Thoracic aorta (tissue), 2 donors: ENCODE measurements around the gene ERCC8. TPM values are rescaled to one million over a fixed set of nuclear protein-coding genes. Genes with fewer than 3 reads are reported as not detected.

Experiments
- ATAC-seq: fragments of 150-250 bp; one replicate; pipeline ENCODE4 v1.8.0; 2017; ENCODE audit warnings: low read depth; ENCODE audit not compliant: insufficient number of reproducible peaks, low FRiP score
- DNase-seq: peaks from one replicate; pipeline ENCODE4 v3.0.0-alpha.2; 2020; ENCODE audit warnings: low spot score
- H3K27ac ChIP-seq, 2 donors: fragments of 200-600 bp; sonication (generic); 1 replicate in 1 of 2; 2 replicates in 1 of 2; pipeline ENCODE4 v1.5.1; 2016; ENCODE audit warnings: mild to moderate bottlenecking in 2 of 2, moderate library complexity in 2 of 2
- H3K27me3 ChIP-seq: fragments of 200-600 bp; sonication (generic); replicated peaks from 2 replicates; pipeline ENCODE4 v1.6.0; 2016; ENCODE audit warnings: mild to moderate bottlenecking; ENCODE audit not compliant: insufficient read depth
- H3K36me3 ChIP-seq: fragments of 200-600 bp; sonication (generic); one replicate; pipeline ENCODE4 v1.5.1; 2016
- H3K4me1 ChIP-seq, 2 donors: fragments of 200-600 bp; sonication (generic); 1 replicate in 1 of 2; 2 replicates in 1 of 2; pipeline versions ENCODE4 v1.5.1 to v1.6.0; 2016; ENCODE audit warnings: low read depth in 2 of 2, mild to moderate bottlenecking in 1 of 2; ENCODE audit not compliant: control insufficient read depth in 1 of 2
- H3K4me3 ChIP-seq: fragments of 200-600 bp; sonication (generic); 2 replicates; pipeline ENCODE4 v1.5.1; 2016; ENCODE audit warnings: mild to moderate bottlenecking
- H3K9me3 ChIP-seq: fragments of 200-600 bp; sonication (generic); 2 replicates; pipeline ENCODE4 v1.5.1; 2016
- CTCF ChIP-seq: fragments of 200-600 bp; sonication (generic); IDR thresholded peaks from one replicate; pipeline ENCODE4 v1.5.1; 2019; ENCODE audit warnings: antibody characterized with exemption
- total RNA-seq, 2 donors: library from RNA; depleted of rRNA; stranded (reverse); fragments of >200 nt; gene quantifications; one replicate each; pipeline versions ENCODE4 v1.1.0 to v1.2.3, GENCODE V29; 2016

The ERCC8 gene
- total RNA-seq, 2 donors from 2014 or later = 11.0 to 13.0 TPM

GRCh38 chr5:60929024-60929423, 15.8 kb downstream of the ERCC8 start:
- no peak for ATAC-seq
- no peak overlapping the region for H3K27ac ChIP-seq
- no peaks in the 10 kb centered on the region for H3K4me1 ChIP-seq
- no peak for DNase-seq
- no peak overlapping the region for H3K4me3 ChIP-seq
- no peaks in the 10 kb centered on the region for H3K9me3 ChIP-seq
- no peaks in the 10 kb centered on the region for H3K36me3 ChIP-seq
- H3K27me3 ChIP-seq = no peaks in the 10 kb centered on the region
- no peak for TF ChIP-seq CTCF

- ATAC-seq = no peak
- H3K9me3 ChIP-seq = no peaks in the 10 kb centered on the region
- no peak for TF ChIP-seq CTCF
These were observed 17.4 kb downstream of the ERCC8 start for GRCh38 chr5:60927450-60927849.

GRCh38 chr5:60918466-60918865, 26.4 kb downstream of the ERCC8 start:
- H3K27ac ChIP-seq = no peak overlapping the region
- H3K27me3 ChIP-seq = no peaks in the 10 kb centered on the region
- no peaks in the 10 kb centered on the region for H3K9me3 ChIP-seq
- DNase-seq = no peak
- no peak overlapping the region for H3K4me3 ChIP-seq
- no peaks in the 10 kb centered on the region for H3K36me3 ChIP-seq
- no peak for ATAC-seq
- H3K4me1 ChIP-seq = no peaks in the 10 kb centered on the region
- no peak for TF ChIP-seq CTCF

More at GRCh38 chr5:60927450-60927849, 17.4 kb downstream of the ERCC8 start:
- Histone ChIP-seq H3K4me3 (no peak overlapping the region), H3K4me1 (no peaks in the 10 kb centered on the region), H3K36me3 (no peaks in the 10 kb centered on the region), H3K27me3 (no peaks in the 10 kb centered on the region), H3K27ac (no peak overlapping the region)
- no peak for DNase-seq

- no peaks in the 10 kb centered on the region for H3K9me3 ChIP-seq
- H3K4me1 ChIP-seq = no peaks in the 10 kb centered on the region
- no peak overlapping the region for H3K27ac ChIP-seq
- no peaks in the 10 kb centered on the region for H3K27me3 ChIP-seq
- H3K36me3 ChIP-seq = no peaks in the 10 kb centered on the region
- ATAC-seq (no peak), DNase-seq (no peak)
- H3K4me3 ChIP-seq = no peak overlapping the region
- TF ChIP-seq CTCF = no peak
These were observed 28.2 kb downstream of the ERCC8 start for GRCh38 chr5:60916646-60917045.

- no peak for DNase-seq
- ATAC-seq = no peak
These were observed 41.5 kb downstream of the ERCC8 start for GRCh38 chr5:60903356-60903755.

More at GRCh38 chr5:60903356-60903755, 41.5 kb downstream of the ERCC8 start:
- no peak overlapping the region for H3K27ac ChIP-seq
- H3K27me3 ChIP-seq = no peaks in the 10 kb centered on the region
- no peak overlapping the region for H3K4me3 ChIP-seq
- no peaks in the 10 kb centered on the region for H3K9me3 ChIP-seq
- no peaks in the 10 kb centered on the region for H3K36me3 ChIP-seq
- H3K4me1 ChIP-seq = no peaks in the 10 kb centered on the region
- TF ChIP-seq CTCF = no peak
